NB4 (cell line): ENCODE data around the gene DRAXIN.

Experiments
- DNase-seq: peaks from one replicate; pipeline ENCODE4 v3.0.0; 2010; ENCODE audit warnings: low read depth
- H3K4me3 ChIP-seq: one replicate; pipeline ENCODE4 v1.5.1; 2011; ENCODE audit warnings: mild to moderate bottlenecking, low read depth, low read length, moderate library complexity
- CTCF ChIP-seq: IDR thresholded peaks from one replicate; pipeline ENCODE4 v1.5.1; 2012; ENCODE audit warnings: low read depth, low read length
- MAX ChIP-seq: IDR thresholded peaks from 2 replicates; pipeline ENCODE4 v1.6.1; 2011; ENCODE audit warnings: low read depth, low read length
- MYC ChIP-seq: IDR thresholded peaks from 2 replicates; pipeline ENCODE4 v1.6.1; 2011; ENCODE audit warnings: low read depth, low read length
- POLR2A ChIP-seq: IDR thresholded peaks from 2 replicates; pipeline ENCODE4 v1.6.1; 2011; ENCODE audit warnings: mild to moderate bottlenecking; ENCODE audit not compliant: insufficient read length; ENCODE audit errors: extremely low read depth

The DRAXIN gene

DNA sequence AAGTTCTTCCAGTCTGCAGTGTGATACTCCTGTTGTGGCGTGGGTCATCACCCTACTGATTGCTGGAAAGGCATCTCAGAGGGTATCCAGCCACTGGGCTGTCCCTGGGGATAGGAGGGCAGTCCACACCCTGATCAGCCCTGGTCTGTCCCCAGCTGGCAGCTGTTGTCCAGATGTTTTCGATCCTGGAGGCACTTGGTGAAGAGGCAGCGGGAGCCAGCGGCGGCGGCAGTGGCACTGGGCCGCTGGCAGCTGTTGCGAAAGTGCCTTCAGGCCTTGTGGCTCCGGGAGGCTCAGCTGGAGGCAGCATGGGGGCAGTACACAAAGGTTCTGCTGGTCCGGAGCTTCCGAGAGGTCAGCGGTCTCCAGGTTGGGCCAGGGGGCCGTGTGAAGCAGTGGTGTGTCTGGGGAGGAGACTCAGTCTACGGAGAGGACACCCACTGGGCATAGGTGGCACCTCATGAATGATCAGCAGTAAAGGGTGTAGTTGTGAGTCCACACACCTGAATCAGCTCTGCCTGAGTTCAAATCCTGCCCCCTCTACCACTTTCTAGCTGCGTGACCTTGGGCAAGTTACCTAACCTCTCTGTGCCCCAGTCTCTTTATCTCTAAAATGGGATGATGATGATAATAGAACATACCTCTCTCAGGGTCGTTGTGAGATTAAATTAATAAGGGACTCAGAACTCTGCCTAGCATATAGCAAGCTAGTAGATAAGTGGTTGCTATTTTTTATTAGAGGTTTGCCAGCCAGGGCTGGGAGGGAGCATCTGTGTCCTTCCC is 76.6 kb downstream of the DRAXIN start:
- H3K4me3 ChIP-seq = no peak overlapping the region
- TF ChIP-seq MYC = no peak
- no peak for DNase-seq

DNA sequence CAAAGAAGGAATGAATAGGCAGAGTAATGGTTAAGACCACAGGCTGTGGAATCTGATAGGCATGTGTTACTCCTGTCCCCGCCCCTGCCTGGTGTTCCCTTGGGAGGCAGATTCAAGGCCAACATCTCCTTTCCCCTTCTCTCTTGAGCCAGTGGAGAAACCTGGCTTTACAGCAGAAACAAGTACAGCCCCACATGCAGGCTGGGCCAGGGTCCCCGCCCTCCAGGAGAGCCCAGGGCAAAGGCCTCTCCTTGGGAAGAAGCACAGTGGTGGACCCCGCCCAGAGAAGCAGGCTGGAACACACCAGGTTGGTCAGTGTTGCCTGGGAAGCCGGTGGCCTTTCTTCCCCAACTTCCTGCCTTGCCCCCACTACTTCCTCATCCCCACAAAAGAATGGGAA is 77.3 kb downstream of the DRAXIN start:
- H3K4me3 ChIP-seq = no peak overlapping the region
- TF ChIP-seq CTCF (no peak), POLR2A (no peak), MYC (no peak), MAX (no peak)
- DNase-seq = peak; percentile 30

DNA sequence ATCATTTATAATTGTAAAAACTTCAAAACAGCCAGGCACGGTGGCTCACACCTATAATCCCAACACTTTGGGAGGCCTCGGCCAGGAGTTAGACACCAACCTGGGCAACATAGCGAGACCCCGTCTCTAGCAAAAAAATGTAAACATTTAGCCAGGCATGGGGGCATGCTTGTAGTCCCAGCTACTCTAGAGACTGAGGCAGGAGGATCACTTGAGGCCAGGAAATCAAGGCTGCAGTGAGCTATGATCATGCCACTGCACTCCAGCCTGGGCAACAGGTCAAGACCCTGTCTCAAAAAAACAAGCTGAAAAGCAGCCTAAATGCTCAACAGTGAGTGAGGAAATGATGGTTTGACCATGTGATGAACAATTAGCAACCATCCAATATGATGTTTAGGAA is 77.8 kb downstream of the DRAXIN start:
- no peak for DNase-seq
- H3K4me3 ChIP-seq = no peak overlapping the region
- TF ChIP-seq CTCF (no peak), POLR2A (no peak), MAX (no peak), MYC (no peak)

DNA sequence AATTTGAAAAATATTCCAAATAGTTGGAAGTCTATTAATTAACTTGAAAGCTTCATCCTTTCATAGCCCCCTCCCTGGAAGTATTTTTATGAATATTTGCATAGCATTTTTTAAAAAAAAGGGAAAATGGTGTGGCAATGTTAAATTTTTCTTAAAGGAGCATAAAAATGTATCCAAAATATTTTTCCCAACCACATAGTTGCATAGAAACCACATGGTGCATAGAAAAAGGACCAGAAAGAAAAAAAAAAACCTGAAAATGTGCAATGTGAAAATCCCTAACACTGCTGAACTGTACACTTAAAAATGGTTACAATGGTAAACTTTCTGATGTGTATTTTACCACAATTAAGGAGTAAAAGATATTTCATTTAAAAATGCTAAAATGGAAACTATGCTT is 78.5 kb downstream of the DRAXIN start:
- no peak overlapping the region for H3K4me3 ChIP-seq
- no peak for DNase-seq
- TF ChIP-seq CTCF (no peak), POLR2A (no peak), MYC (no peak), MAX (no peak)

GRCh38 chr1:11771481-11772043 is 80.1 kb downstream of the DRAXIN start:
- no peak for TF ChIP-seq MAX

GRCh38 chr1:11772458-11772857 is 80.9 kb downstream of the DRAXIN start:
- DNase-seq = peak; percentile 25
- no peak overlapping the region for H3K4me3 ChIP-seq
- TF ChIP-seq CTCF = no peak
- no peak for TF ChIP-seq MAX
- TF ChIP-seq MYC = no peak
- TF ChIP-seq POLR2A = no peak

More at GRCh38 chr1:11771481-11772043, 80.1 kb downstream of the DRAXIN start:
- DNase-seq = no peak
- no peak overlapping the region for H3K4me3 ChIP-seq
